ENCODE data around the gene PHAX. TPM values are rescaled to one million over a fixed set of nuclear protein-coding genes. Genes with fewer than 3 reads are reported as not detected.

Gene PHAX
- total and polyA plus RNA-seq, 10 of the 15 experiments (the other 5 are each of a cell fraction or from before 2014, with no cell fraction given), result 28.2 to 88.7 (median 60.3) TPM

GRCh38 chr5:126664586-126664985 lies 63.8 kb downstream of the PHAX start (continued):
- TF ChIP-seq, protein P1, sequence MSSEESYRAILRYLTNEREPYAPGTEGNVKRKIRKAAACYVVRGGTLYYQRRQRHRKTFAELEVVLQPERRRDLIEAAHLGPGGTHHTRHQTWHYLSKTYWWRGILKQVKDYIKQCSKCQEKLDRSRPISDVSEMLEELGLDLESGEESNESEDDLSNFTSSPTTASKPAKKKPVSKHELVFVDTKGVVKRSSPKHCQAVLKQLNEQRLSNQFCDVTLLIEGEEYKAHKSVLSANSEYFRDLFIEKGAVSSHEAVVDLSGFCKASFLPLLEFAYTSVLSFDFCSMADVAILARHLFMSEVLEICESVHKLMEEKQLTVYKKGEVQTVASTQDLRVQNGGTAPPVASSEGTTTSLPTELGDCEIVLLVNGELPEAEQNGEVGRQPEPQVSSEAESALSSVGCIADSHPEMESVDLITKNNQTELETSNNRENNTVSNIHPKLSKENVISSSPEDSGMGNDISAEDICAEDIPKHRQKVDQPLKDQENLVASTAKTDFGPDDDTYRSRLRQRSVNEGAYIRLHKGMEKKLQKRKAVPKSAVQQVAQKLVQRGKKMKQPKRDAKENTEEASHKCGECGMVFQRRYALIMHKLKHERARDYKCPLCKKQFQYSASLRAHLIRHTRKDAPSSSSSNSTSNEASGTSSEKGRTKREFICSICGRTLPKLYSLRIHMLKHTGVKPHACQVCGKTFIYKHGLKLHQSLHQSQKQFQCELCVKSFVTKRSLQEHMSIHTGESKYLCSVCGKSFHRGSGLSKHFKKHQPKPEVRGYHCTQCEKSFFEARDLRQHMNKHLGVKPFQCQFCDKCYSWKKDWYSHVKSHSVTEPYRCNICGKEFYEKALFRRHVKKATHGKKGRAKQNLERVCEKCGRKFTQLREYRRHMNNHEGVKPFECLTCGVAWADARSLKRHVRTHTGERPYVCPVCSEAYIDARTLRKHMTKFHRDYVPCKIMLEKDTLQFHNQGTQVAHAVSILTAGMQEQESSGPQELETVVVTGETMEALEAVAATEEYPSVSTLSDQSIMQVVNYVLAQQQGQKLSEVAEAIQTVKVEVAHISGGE (CRISPR knock-in tag; IDR thresholded peaks at IDR 0.05), result no peak
- TF ChIP-seq TCF12 (IDR thresholded peaks at IDR 0.05; ENCODE audit: low read depth, low read length), result no peak
- TF ChIP-seq MAX (IDR thresholded peaks at IDR 0.05; ENCODE audit: low read depth, low read length), result no peak
- TF ChIP-seq, protein P2, sequence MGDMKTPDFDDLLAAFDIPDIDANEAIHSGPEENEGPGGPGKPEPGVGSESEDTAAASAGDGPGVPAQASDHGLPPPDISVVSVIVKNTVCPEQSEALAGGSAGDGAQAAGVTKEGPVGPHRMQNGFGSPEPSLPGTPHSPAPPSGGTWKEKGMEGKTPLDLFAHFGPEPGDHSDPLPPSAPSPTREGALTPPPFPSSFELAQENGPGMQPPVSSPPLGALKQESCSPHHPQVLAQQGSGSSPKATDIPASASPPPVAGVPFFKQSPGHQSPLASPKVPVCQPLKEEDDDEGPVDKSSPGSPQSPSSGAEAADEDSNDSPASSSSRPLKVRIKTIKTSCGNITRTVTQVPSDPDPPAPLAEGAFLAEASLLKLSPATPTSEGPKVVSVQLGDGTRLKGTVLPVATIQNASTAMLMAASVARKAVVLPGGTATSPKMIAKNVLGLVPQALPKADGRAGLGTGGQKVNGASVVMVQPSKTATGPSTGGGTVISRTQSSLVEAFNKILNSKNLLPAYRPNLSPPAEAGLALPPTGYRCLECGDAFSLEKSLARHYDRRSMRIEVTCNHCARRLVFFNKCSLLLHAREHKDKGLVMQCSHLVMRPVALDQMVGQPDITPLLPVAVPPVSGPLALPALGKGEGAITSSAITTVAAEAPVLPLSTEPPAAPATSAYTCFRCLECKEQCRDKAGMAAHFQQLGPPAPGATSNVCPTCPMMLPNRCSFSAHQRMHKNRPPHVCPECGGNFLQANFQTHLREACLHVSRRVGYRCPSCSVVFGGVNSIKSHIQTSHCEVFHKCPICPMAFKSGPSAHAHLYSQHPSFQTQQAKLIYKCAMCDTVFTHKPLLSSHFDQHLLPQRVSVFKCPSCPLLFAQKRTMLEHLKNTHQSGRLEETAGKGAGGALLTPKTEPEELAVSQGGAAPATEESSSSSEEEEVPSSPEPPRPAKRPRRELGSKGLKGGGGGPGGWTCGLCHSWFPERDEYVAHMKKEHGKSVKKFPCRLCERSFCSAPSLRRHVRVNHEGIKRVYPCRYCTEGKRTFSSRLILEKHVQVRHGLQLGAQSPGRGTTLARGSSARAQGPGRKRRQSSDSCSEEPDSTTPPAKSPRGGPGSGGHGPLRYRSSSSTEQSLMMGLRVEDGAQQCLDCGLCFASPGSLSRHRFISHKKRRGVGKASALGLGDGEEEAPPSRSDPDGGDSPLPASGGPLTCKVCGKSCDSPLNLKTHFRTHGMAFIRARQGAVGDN (IDR thresholded peaks at IDR 0.05), result no peak
- TF ChIP-seq KAT2A (conservative IDR thresholded peaks at IDR 0.05; ENCODE audit: control insufficient read depth, low read depth, low read length), result no peak
- no peak for TF ChIP-seq ZBTB4 (CRISPR knock-in tag; IDR thresholded peaks at IDR 0.05)
- no peak for TF ChIP-seq MTA3 (IDR thresholded peaks at IDR 0.05; ENCODE audit: borderline replicate concordance, low read length)
- no peak for TF ChIP-seq ATF2 (IDR thresholded peaks at IDR 0.05; ENCODE audit: low read length)
- TF ChIP-seq PML (IDR thresholded peaks at IDR 0.05; ENCODE audit: low read length), result no peak
- no peak for TF ChIP-seq POLR2AphosphoS2 (IDR thresholded peaks at IDR 0.05; ENCODE audit: low read depth, low read length)
- no peak for TF ChIP-seq CREM (IDR thresholded peaks at IDR 0.05; ENCODE audit: low read depth)
- TF ChIP-seq CREB1 (IDR thresholded peaks at IDR 0.05; ENCODE audit: low read depth), result no peak
- TF ChIP-seq FOS (IDR thresholded peaks at IDR 0.05; ENCODE audit: borderline replicate concordance, extremely low read depth, insufficient read length), result no peak

Data from GM12878 (cell line).